ENCODE measurements around the gene CTDSP2.

The CTDSP2 gene

GRCh38 chr12:57816001-57816854 is 30.3 kb downstream of the CTDSP2 start:
- DNase-seq (ENCODE audit: low read depth) = no peak

- DNase-seq (ENCODE audit: low read depth) = peak; percentile 38
Measured at GRCh38 chr12:57815177-57816000, 31.1 kb downstream of the CTDSP2 start.

GRCh38 chr12:57813971-57814772 is 32.4 kb downstream of the CTDSP2 start:
- no peak for DNase-seq (ENCODE audit: low read depth)

- DNase-seq (ENCODE audit: low read depth) = no peak
Measured at GRCh38 chr12:57813111-57813970, 33.2 kb downstream of the CTDSP2 start.

- DNase-seq (ENCODE audit: low read depth) = no peak
Measured at GRCh38 chr12:57811028-57811755, 35.3 kb downstream of the CTDSP2 start.

- DNase-seq (ENCODE audit: low read depth) = peak; percentile 65
Measured at GRCh38 chr12:57810450-57810849, 36.1 kb downstream of the CTDSP2 start.

- no peak for DNase-seq (ENCODE audit: low read depth)
Measured at GRCh38 chr12:57809425-57809824, 37.1 kb downstream of the CTDSP2 start.

GRCh38 chr12:57808351-57808750 is 38.2 kb downstream of the CTDSP2 start:
- DNase-seq (ENCODE audit: low read depth) = no peak

GRCh38 chr12:57807285-57807684 is 39.2 kb downstream of the CTDSP2 start:
- no peak for DNase-seq (ENCODE audit: low read depth)

- no peak for DNase-seq (ENCODE audit: low read depth)
Measured at GRCh38 chr12:57806677-57807076, 39.9 kb downstream of the CTDSP2 start.

- peak; percentile 72 for DNase-seq (ENCODE audit: low read depth)
Measured at GRCh38 chr12:57803319-57803893, 43.1 kb downstream of the CTDSP2 start.

GRCh38 chr12:57802607-57803006 is 43.9 kb downstream of the CTDSP2 start:
- no peak for DNase-seq (ENCODE audit: low read depth)

GRCh38 chr12:57800965-57801364 is 45.6 kb downstream of the CTDSP2 start:
- DNase-seq (ENCODE audit: low read depth) = no peak

- DNase-seq (ENCODE audit: low read depth) = no peak
Measured at GRCh38 chr12:57797933-57798332, 48.6 kb downstream of the CTDSP2 start.

GRCh38 chr12:57796996-57797395 is 49.5 kb downstream of the CTDSP2 start:
- no peak for DNase-seq (ENCODE audit: low read depth)

GRCh38 chr12:57795354-57795753 is 51.2 kb downstream of the CTDSP2 start:
- peak; percentile 93 for DNase-seq (ENCODE audit: low read depth)

- DNase-seq (ENCODE audit: low read depth) = peak; percentile 93
Measured at GRCh38 chr12:57793920-57794319, 52.6 kb downstream of the CTDSP2 start.

GRCh38 chr12:57783861-57784260 is 62.7 kb downstream of the CTDSP2 start:
- DNase-seq (ENCODE audit: low read depth) = no peak

GRCh38 chr12:57783466-57783801 is 63.1 kb downstream of the CTDSP2 start:
- DNase-seq (ENCODE audit: low read depth) = no peak
